ENCODE measurements around the gene PELI2. TPM values are rescaled to one million over a fixed set of nuclear protein-coding genes. Genes with fewer than 3 reads are reported as not detected.

PELI2 gene
- total and polyA plus RNA-seq, 9 donors, result 13.0 to 36.8 (median 28.5) TPM

GRCh38 chr14:56224229-56224628 is 106.0 kb downstream of the PELI2 start:
- no peak for DNase-seq
- WGBS, 3 donors, result 58 to 83% (median 63%) methylated on average over 1 of the region's 1 CpG
- Histone ChIP-seq H3K36me3 (no peaks in the 10 kb centered on the region), H3K4me1 (ENCODE audit: insufficient read depth) (peaks cover 17% of the 10 kb centered on the region), H3K27me3 (no peaks in the 10 kb centered on the region), H3K4me3 (no peak overlapping the region), H3K9me3 (no peaks in the 10 kb centered on the region), H3K27ac (no peak overlapping the region)
- intact Hi-C loops (cut with DNase I), result no loop called here
- TF ChIP-seq POLR2A (IDR thresholded peaks at IDR 0.05), result no peak
- TF ChIP-seq EP300 (IDR thresholded peaks at IDR 0.05), result no peak
- no peak for TF ChIP-seq CTCF (IDR thresholded peaks at IDR 0.05)

DNA sequence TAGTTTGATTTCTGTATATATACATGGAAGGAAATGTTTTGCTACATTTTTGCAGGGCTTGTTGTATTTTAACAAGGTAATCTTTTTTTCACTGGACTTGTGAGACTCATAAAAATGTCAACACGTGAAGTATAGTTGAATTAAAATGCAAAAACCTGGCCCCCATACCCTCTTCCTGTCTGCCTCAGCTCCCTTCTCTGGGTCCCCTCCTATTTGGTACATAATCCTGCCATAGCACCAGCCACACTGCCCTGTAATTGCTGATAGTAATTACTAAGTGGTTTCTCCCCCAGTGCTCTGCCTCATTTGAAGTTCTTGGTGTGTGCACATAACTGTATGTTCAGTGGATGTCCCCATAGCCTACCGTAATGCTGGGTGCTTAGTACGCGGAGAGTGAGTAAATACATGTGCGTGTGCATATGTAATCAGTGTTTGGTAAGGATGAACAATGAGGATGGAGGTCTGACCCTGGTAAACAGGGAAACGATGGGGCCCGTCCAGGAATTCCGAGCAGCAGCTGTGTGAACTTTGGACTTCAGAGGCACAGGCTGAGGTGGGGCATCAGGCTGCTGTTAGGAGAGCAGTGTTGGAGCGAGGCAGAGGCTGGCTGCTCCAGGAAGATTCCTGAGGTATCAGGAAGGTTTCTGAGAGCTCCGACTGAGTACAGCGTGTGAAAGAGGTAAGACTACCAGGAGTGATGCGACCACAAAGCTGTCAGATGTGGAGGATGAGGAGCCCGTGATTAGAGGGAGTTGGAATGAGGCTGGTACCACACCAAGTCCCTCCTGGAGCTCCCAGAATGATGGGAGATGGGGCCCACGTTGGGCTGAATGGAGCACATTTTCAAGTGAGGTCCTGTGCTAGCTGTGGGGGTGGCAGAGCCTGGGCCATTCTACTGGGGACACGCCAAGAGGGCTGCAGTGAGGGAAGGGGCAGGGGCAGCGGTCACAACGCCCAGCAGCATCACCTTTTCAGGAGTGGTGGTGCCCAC is 106.8 kb downstream of the PELI2 start:
- TF ChIP-seq EP300 (IDR thresholded peaks at IDR 0.05) (no peak), CTCF (IDR thresholded peaks at IDR 0.05) (no peak), POLR2A (IDR thresholded peaks at IDR 0.05) (no peak)
- WGBS, 3 donors, result 69 to 81% (median 71%) methylated on average over 17 of the region's 17 CpGs

GRCh38 chr14:56235388-56235787 is 117.2 kb downstream of the PELI2 start:
- TF ChIP-seq CTCF (IDR thresholded peaks at IDR 0.05) (no peak), POLR2A (IDR thresholded peaks at IDR 0.05) (no peak), EP300 (IDR thresholded peaks at IDR 0.05) (no peak)
- intact Hi-C loops (cut with DNase I), result no loop called here
- H3K27me3 ChIP-seq, result no peaks in the 10 kb centered on the region

More for the DNA sequence above, 106.8 kb downstream of the PELI2 start:
- no peaks in the 10 kb centered on the region for H3K36me3 ChIP-seq
- H3K27ac ChIP-seq, result no peak overlapping the region
- no peaks in the 10 kb centered on the region for H3K27me3 ChIP-seq
- peaks cover 14% of the 10 kb centered on the region for H3K4me1 ChIP-seq (ENCODE audit: insufficient read depth)
- no peaks in the 10 kb centered on the region for H3K9me3 ChIP-seq
- no peak for DNase-seq
- no peak overlapping the region for H3K4me3 ChIP-seq
- intact Hi-C loops (cut with DNase I), result no loop called here

GRCh38 chr14:56237398-56237797 is 119.2 kb downstream of the PELI2 start:
- no peaks in the 10 kb centered on the region for H3K27me3 ChIP-seq
- no peak for DNase-seq
- no peak overlapping the region for H3K4me3 ChIP-seq
- TF ChIP-seq EP300 (IDR thresholded peaks at IDR 0.05), result no peak
- intact Hi-C loops (cut with DNase I), result no loop called here
- WGBS, 3 donors, result 62 to 67% (median 66%) methylated on average over 2 of the region's 2 CpGs
- H3K27ac ChIP-seq, result no peak overlapping the region
- no peaks in the 10 kb centered on the region for H3K9me3 ChIP-seq
- no peaks in the 10 kb centered on the region for H3K36me3 ChIP-seq
- peaks cover 3% of the 10 kb centered on the region for H3K4me1 ChIP-seq (ENCODE audit: insufficient read depth)

More at GRCh38 chr14:56235388-56235787, 117.2 kb downstream of the PELI2 start:
- no peak for DNase-seq
- H3K4me3 ChIP-seq, result no peak overlapping the region
- H3K36me3 ChIP-seq, result no peaks in the 10 kb centered on the region
- H3K4me1 ChIP-seq (ENCODE audit: insufficient read depth), result peaks cover 3% of the 10 kb centered on the region
- H3K27ac ChIP-seq, result no peak overlapping the region
- no peaks in the 10 kb centered on the region for H3K9me3 ChIP-seq
- 71 to 79% (median 75%) methylated on average over 4 of the region's 4 CpGs for WGBS, 3 donors

DNA sequence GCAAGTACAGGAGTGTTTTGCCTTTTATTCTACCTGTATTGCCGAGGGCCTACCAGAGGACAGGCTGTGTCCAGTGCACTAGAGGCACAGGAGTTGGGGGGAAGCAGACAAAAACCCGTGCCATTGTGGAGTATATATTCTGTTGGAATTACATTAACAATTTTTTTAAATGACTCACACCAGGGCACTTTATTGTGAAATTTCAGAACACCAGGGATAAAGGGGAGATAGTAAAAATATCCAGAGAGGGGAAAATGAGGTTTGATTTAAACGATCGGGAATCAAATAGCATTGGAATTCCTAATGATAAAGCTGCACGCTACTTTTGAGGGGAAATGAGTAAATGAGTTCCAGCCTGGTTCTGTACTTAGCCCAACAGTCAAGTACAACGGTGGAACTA is 123.2 kb downstream of the PELI2 start:
- Histone ChIP-seq H3K4me3 (no peak overlapping the region), H3K36me3 (no peaks in the 10 kb centered on the region), H3K27ac (no peak overlapping the region), H3K27me3 (no peaks in the 10 kb centered on the region), H3K4me1 (ENCODE audit: insufficient read depth) (no peaks in the 10 kb centered on the region), H3K9me3 (no peaks in the 10 kb centered on the region)
- 87 to 96% (median 96%) methylated on average over 6 of the region's 6 CpGs for WGBS, 3 donors
- no peak for TF ChIP-seq POLR2A (IDR thresholded peaks at IDR 0.05)
- TF ChIP-seq EP300 (IDR thresholded peaks at IDR 0.05), result no peak
- no peak for TF ChIP-seq CTCF (IDR thresholded peaks at IDR 0.05)
- intact Hi-C loops (cut with DNase I), result no loop called here
- no peak for DNase-seq

All from ovary (tissue), 9 donors.